GM18909 (cell line): ENCODE data around the gene PPP1R13L.

Experiments
- ATAC-seq: cut with Tn5 transposase; IDR thresholded peaks from one replicate; pipeline ENCODE4 v1.9.1; 2021; ENCODE audit warnings: mild to moderate bottlenecking; ENCODE audit not compliant: unreplicated experiment, poor library complexity

Gene PPP1R13L

GRCh38 chr19:45370410-45371204 is 34.3 kb downstream of the PPP1R13L start, which contains the start of gene ERCC2:
Gene ERCC2 (minus strand): TSS chr19:45370573. CDS start chr19:45370540, 33 bp downstream.
- peak; percentile 95 for ATAC-seq

- no peak for ATAC-seq
Measured at GRCh38 chr19:45368737-45369340, 36.0 kb downstream of the PPP1R13L start.

- no peak for ATAC-seq
Measured at GRCh38 chr19:45368127-45368526, 36.7 kb downstream of the PPP1R13L start.

DNA sequence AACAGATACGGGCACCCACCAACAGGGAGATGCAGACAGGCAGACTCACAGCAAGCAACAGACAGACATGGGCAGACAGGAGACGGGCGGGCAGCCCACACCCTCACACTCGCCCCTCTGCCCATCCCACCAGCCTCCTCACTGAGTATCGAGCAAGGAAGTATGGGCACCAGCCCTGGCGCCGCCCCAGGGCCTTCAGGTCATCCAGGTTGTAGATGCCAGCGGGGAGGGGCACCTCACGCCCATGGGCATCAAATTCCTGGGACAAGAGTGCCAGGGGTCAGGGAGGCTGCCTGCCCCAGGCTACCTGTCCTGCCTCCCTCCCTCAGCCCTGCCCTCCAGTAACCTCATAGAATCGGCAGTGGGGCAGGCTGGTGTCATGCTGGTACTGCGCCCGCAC is 40.2 kb downstream of the PPP1R13L start:
- no peak for ATAC-seq

DNA sequence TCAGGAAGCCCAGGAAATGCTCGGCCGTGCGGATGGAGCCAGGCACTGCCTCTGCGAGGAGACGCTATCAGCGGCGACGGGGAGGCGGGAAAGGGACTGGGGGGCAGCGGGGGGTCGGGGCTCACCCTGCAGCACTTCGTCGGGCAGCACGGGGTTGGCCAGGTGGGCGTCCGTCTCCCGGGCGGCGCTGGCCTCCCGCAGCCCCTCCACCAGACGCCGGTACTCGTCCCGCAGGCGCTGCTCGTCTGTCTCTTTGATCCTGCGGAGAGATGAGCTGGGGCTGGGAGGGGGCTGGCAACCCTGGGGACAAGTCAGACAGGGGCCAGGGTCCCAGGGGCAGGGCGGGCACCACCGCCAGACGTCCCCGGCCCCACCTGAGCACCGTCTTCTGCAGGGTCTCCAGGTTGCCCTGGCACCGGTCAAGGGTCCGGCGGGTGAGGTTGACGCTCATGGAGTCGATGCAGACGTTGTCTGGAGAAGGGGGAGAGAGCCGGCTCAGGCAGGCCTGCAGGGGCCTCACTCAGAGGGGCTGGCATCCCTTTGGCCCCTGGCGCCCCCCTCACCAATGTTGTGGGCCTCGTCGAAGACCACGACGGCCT is 40.9 kb downstream of the PPP1R13L start:
- no peak for ATAC-seq

- ATAC-seq, result no peak
Measured at GRCh38 chr19:45362291-45362690, 42.6 kb downstream of the PPP1R13L start.

- no peak for ATAC-seq
Measured at GRCh38 chr19:45361608-45362007, 43.3 kb downstream of the PPP1R13L start.

DNA sequence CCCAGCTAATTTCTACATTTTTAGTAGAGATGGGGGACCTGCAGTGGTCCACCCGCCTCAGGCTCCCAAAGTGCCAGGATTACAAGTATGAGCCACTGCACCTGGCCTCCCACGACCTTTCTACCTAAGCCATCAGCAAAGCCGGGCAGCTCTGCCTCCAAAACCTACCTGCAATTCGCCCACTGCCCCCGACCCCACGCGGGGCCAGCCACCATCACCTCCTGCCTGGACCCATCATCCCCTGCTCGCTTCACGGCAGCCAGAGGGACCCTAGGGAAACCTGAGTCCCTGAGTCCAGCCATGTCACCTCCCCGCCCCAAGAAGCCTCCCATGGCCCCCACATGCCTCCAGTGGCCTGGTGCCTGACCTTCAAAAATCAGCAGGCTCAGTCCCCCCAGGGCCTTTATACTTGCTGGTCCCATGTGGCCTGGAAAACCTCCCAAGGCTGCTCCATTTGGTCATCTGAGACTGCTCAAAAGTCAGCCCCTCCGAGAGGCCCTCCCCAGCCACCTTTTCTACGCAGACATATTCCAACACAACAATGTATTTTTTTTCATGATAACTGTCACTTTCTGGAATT is 46.6 kb downstream of the PPP1R13L start:
- no peak for ATAC-seq

DNA sequence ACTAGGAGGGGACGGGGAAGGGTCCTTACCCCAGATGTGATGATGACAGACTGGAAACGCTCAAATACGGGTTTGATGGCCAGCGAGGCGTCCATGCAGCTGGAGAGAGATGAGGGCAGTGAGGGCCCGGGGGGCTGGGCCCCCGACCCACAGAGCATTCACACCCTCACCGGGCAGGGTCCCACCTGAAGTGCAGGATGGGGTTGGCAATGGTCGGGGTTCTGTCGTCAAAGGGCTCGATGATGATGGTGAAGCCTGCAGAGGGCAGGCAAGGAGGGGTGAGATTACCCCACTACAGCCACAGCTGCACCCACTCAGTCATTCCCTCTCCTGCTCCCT is 47.5 kb downstream of the PPP1R13L start:
- ATAC-seq, result no peak

- no peak for ATAC-seq
Measured at GRCh38 chr19:45356760-45357444, 48.0 kb downstream of the PPP1R13L start.

GRCh38 chr19:45355910-45356309 is 49.0 kb downstream of the PPP1R13L start:
- no peak for ATAC-seq

GRCh38 chr19:45355402-45355801 is 49.5 kb downstream of the PPP1R13L start:
- no peak for ATAC-seq

- no peak for ATAC-seq
Measured at GRCh38 chr19:45354241-45354842, 50.5 kb downstream of the PPP1R13L start.

- no peak for ATAC-seq
Measured at GRCh38 chr19:45352914-45353796, 51.7 kb downstream of the PPP1R13L start.

DNA sequence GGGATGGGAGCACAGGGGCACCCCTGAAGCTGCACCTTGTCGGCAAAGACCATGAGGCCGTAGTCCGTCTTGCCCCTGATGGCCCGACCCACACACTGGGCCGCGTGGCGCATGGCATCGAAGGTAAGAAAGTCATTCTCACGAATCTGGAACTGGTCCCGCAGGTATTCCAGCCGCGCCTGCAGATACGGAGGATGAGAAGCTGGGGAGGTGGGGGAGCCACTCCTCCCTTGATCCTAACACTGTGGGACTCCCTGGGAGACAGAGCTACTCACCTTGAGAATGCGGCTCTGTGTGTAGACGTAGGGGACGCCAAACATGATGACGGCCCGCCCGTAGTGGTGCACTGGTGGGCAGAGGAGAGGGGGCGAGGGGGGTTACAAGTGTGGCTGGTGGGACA is 52.4 kb downstream of the PPP1R13L start:
- ATAC-seq, result no peak

- no peak for ATAC-seq
Measured at GRCh38 chr19:45352062-45352461, 52.8 kb downstream of the PPP1R13L start.

GRCh38 chr19:45351401-45351952 is 53.4 kb downstream of the PPP1R13L start:
- ATAC-seq, result no peak

GRCh38 chr19:45350477-45351058 is 54.3 kb downstream of the PPP1R13L start:
- ATAC-seq, result no peak
